Measurements from ENCODE around the gene FRMD4B.
"Not testable (repeated sequence)": the region's sequence is repeated elsewhere in the genome, so short reads cannot be mapped to it uniquely, and the experiment has no call there.

- TF ChIP-seq CTCF, POLR2AphosphoS5, POLR2A (IDR thresholded peaks at IDR 0.05): not testable (repeated sequence)
These were observed 119.8 kb downstream of the FRMD4B start for GRCh38 chr3:69266071-69266470.

Measured in transverse colon (tissue), 4 donors.